SH-SY5Y (cell line): ENCODE data around the gene RGS19.

Experiments used
- GATA2 ChIP-seq: IDR thresholded peaks from 2 replicates; pipeline ENCODE4 v1.6.1; 2011; ENCODE audit warnings: mild to moderate bottlenecking, low read depth, low read length
- GATA3 ChIP-seq: IDR thresholded peaks from 2 replicates; pipeline ENCODE4 v1.6.1; 2011; ENCODE audit warnings: low read depth, mild to moderate bottlenecking, low read length, moderate library complexity

- TF ChIP-seq GATA3 (no peak), GATA2 (no peak)
These were observed 45.3 kb downstream of the RGS19 start for GRCh38 chr20:64033981-64034493.
